Adipose tissue (tissue), 3 donors: ENCODE data around the gene AQP6. TPM values are rescaled to one million over a fixed set of nuclear protein-coding genes. Genes with fewer than 3 reads are reported as not detected.

Source experiments
- H3K27ac ChIP-seq: one replicate; pipeline ENCODE4 v1.5.1; 2013; ENCODE audit warnings: low read depth, low read length
- WGBS, 3 donors: extraction: QIAGEN DNeasy Blood & Tissue Kit; methylation state at CpG; one replicate each; pipeline ENCODE4 v1.1.7; 2013; 5-methylcytosine and 5-hydroxymethylcytosine counted together
- polyA plus RNA-seq, 3 donors: library from polyadenylated mRNA; stranded (reverse); fragments of 200-250 nt; gene quantifications; one replicate each; pipeline ENCODE4 v1.2.3, GENCODE V29; 2013
- donor health status: healthy with polysubstance abuse.
- donor health status: Bipolar disorder and iron deficiency.
- donor health status: healthy.

Gene AQP6
- polyA plus RNA-seq, 3 donors: 0.06 to 1.7 (median 0.06) TPM

DNA sequence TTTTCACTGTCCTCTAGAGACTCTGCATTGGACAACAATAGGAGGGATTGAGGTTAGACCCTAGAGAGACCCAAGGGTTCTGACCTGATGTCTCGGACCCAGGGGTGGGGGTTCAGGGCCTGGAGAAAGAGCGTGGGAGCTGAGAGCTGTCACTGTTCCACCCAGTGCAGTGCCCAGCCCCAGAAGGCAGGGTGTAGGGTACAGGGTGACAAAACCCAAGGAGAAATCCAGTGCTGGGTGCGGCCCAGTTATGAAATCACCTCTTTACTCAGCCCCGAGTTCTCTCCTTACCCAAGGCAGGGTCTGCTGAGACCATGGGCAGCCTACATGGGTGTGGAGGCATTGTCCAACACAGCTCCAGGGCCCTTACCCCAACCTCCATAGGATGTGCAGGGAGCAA is 19.6 kb upstream of the AQP6 start:
- H3K27ac ChIP-seq: no peak overlapping the region
- 77 to 92% (median 82%) methylated on average over 4 of the region's 4 CpGs for WGBS, 3 donors

- H3K27ac ChIP-seq: no peak overlapping the region
- WGBS, 3 donors: 72 to 80% (median 77%) methylated on average over 21 of the region's 21 CpGs
Observed at GRCh38 chr12:49953961-49954846, 18.5 kb upstream of the AQP6 start.

- WGBS, 3 donors: 30 to 51% (median 32%) methylated on average over 51 to 53 of the region's 53 CpGs
- no peak overlapping the region for H3K27ac ChIP-seq
Observed at GRCh38 chr12:49954863-49955830, 17.6 kb upstream of the AQP6 start.

GRCh38 chr12:49955899-49956662 is 16.7 kb upstream of the AQP6 start:
- WGBS, 3 donors: 44 to 70% (median 45%) methylated on average over 13 of the region's 13 CpGs
- H3K27ac ChIP-seq: no peak overlapping the region

DNA sequence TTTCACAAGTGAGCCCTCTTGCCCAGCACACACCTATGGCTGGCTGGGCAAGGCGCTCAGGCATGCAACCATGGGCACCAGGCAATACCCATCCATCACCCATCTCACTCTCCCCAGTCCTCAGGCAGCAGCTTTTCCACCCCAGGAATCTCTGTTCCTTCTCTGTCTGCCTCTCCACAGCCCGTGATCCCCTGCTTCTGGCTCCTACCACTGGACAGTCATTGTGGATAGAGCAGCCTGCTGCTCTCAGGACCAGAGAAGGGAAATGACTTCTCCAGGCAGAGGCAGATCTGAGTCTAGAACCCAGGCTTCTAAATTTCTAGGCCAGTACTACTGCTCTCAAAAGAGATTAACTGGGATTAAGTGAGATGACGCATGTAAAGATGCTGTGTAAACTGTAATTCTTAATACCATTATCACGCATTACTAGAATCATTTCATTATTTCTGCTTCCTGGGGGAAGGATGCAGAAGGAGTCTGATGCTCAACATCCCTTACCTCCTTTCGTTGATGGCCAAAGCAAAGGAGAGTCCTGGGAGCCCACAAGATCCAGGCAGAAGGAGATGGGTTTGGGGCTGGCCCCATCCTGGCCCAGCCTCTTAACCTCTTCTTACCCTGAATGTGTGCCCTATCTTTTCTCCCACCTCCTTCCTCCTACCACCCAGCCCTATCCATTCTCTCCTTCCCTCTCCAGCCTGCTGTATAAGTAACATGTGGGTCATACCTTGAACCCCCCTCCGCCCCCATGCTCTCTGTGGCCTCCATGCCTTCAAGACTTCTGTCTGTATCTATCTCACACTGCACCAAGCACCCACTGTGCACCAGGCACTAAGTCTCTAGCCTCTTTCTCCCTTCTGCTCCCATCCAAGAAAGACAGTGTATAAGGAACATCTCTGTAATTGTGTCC is 15.8 kb upstream of the AQP6 start:
- WGBS, 3 donors: 79 to 83% (median 79%) methylated on average over 6 of the region's 6 CpGs
- H3K27ac ChIP-seq: no peak overlapping the region

DNA sequence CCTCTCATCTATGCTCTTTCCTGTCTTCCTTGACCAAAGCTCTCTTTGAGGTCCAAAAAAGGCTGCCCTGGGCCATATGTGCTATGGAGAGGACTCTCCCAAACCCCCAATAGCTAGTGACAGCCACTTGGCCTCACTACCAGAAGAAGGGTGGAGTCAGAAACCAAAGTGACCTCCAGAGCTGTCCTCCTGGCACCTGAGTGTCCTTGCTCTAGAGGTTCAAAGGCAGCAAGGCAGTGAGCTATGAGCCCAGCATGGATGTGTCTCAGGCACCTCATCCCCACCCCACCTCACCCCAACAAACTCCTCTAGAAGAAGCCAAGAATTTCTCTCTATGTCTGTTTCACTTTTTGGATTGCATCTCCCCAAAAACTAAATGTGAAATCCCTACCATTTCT is 15.2 kb upstream of the AQP6 start:
- H3K27ac ChIP-seq: no peak overlapping the region

DNA sequence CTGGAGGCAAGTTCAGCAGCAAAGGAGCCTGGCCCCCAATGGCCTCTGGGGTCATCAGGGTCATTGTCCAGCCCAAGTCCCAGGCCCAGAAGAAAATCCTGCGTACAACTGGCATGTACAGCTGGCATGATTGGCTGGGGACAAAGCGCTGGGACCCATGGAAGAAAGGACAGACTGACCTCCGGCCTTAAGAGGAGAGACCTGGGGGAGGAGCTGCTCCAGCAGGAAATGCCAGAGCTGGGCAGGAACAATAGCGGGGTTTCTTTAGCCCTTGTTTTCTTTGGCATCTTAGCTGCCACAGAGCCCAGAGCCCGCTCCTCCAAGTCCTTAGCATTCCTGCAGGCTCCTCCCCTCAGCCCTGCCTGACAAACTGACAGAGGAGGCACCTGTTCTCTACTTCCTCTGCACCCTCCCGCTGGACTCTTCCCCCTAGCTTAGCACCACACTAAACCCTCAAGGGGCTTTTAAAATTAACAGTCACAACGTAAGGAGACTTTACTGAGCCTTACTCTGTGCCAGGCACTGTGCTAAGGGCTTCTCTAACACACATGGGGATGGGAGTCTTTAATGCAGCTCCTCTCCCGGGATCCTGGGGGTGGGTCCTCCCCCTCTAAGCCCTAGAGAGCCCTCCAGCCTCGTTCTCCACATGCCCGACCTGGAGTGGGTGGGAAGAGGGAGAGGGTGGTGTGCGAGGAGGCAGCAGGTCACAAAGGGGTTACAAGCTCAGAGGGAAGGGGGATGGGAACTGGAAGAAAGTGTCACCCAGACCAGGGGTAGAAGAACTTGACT is 12.9 kb upstream of the AQP6 start:
- no peak overlapping the region for H3K27ac ChIP-seq
- 33 to 44% (median 35%) methylated on average over 11 of the region's 11 CpGs for WGBS, 3 donors

GRCh38 chr12:49960474-49961110 is 12.2 kb upstream of the AQP6 start:
- WGBS, 3 donors: 40 to 58% (median 48%) methylated on average over 6 to 13 of the region's 13 CpGs
- H3K27ac ChIP-seq: no peak overlapping the region

DNA sequence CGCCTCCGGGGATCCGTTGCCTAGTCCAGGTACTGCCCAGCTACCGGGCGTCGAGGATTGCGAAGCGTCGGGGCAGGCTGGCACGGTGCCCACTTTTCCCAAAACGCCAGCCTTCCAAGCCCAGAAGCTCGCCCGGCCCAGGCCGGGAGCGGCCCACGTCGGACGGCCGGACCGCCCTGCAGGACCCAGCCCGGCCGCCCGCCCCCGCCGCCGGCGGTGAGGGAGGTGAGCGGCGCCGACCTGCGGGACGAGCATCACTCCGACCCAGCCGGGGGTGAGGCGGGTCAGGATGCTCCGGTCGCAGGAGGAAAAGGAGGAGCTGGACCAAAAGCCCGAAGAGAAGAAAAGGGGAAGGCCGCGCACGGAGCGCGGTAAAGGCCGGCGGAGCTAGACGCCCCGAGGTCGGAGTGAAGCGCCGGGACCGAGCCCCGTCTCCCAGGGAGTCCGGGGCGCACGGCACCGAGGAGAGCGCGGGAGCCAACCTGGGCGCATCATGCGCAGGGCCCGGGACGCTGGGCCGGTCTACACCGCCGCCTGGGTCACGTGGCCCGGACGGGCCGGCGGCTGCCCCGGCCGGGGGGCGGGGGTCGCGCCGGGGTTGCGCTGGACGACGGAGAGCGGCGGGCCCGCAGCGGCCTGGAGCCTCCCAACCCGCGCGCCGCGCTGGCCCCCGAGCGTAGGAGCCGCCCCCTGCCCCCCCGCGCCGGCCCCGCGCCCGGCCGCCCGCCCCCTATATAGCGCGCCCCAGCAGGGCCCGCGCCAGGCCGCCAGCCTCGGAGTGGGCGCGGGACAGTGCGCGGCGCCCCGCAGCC is 11.4 kb upstream of the AQP6 start, which contains the start of gene AQP5:
AQP5 (plus strand) TSS at position 762 of the 812 bp plus-strand sequence. CDS start 146 bp downstream, outside the sequence.
- WGBS, 3 donors: 2 to 4% (median 4%) methylated on average over 79 to 111 of the region's 111 CpGs
- no peak within 1 kb of the TSS for H3K27ac ChIP-seq

- H3K27ac ChIP-seq: no peak overlapping the region
- WGBS, 3 donors: 54 to 71% (median 69%) methylated on average over 33 to 37 of the region's 37 CpGs
Observed at GRCh38 chr12:49961993-49962764, 10.6 kb upstream of the AQP6 start.

DNA sequence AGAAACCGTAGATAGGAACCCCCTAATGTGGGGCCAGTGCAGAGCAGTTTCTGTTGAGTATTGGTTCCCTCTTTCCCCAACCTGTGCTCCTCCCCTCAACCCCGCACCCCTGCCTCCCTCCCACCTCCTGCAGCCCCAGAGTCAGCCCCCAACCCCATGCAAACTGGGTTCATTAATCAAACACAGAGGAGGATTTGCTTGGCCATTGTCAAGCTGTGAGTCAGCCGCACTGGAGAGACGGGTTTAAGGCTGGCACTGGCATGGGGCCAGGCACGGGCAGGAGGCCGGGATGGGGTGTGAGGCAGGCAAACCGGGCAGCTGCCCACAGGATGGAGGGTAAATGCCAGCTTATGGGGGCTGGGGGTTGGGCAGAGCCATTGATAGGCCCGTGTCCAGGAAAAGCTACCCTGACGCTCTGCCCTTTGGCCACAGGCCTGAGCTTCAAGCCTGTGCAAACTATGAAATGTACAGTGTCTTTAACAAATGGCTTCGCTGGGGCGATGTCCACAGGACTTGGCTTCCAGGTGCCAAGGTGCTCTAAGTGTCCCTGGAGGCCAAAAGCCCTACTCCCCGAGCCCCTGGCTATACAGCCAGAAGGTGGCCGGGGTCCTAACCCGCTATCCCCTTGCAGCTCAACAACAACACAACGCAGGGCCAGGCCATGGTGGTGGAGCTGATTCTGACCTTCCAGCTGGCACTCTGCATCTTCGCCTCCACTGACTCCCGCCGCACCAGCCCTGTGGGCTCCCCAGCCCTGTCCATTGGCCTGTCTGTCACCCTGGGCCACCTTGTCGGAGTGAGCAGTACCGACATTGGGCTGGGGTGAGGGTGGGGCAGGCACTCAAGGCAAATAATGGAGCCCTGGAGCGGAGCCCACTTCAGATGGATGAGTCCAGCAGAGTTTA is 9.6 kb upstream of the AQP6 start:
- 56 to 82% (median 78%) methylated on average over 21 of the region's 21 CpGs for WGBS, 3 donors
- no peak overlapping the region for H3K27ac ChIP-seq

GRCh38 chr12:49963976-49964815 is 8.6 kb upstream of the AQP6 start:
- H3K27ac ChIP-seq: no peak overlapping the region
- 83 to 87% (median 84%) methylated on average over 17 of the region's 17 CpGs for WGBS, 3 donors
